ENCODE data around the gene KRTAP3-3.
"Not testable (repeated sequence)": the region's sequence is repeated elsewhere in the genome, so short reads cannot be mapped to it uniquely, and the experiment has no call there.

KRTAP3-3 gene

GRCh38 chr17:40993839-40994238 lies at the start of gene KRTAP3-3:
Gene KRTAP3-3 (minus strand): TSS chr17:40994164. CDS start chr17:40994097, 67 bp downstream.
- no peak within 1 kb of the TSS for H3K27ac Mint-ChIP-seq
- no peak for TF ChIP-seq CTCF (IDR thresholded peaks at IDR 0.05; ENCODE audit: unreplicated experiment in 3 of 3)
- peaks cover 5% of the 10 kb centered on the region for H3K27me3 Mint-ChIP-seq (ENCODE audit: low read depth)
- no peaks in the 10 kb centered on the region for H3K9me3 Mint-ChIP-seq
- no peaks in the 10 kb centered on the region for H3K36me3 Mint-ChIP-seq (ENCODE audit: low read depth)
- peaks cover 27% of the 10 kb centered on the region for H3K4me1 Mint-ChIP-seq
- H3K4me3 Mint-ChIP-seq, result peak within 1 kb of the TSS in 1 of 3 experiments; percentile 30

GRCh38 chr17:41042953-41043352 lies 49.0 kb upstream of the KRTAP3-3 start:
- no peak overlapping the region for H3K27ac Mint-ChIP-seq
- peaks cover 6% of the 10 kb centered on the region for H3K27me3 Mint-ChIP-seq (ENCODE audit: low read depth)
- H3K9me3 Mint-ChIP-seq, result peaks cover 12% of the 10 kb centered on the region
- H3K4me3 Mint-ChIP-seq, result no peak overlapping the region
- TF ChIP-seq CTCF (IDR thresholded peaks at IDR 0.05; ENCODE audit: unreplicated experiment in 3 of 3), result no peak
- H3K36me3 Mint-ChIP-seq (ENCODE audit: low read depth), result no peaks in the 10 kb centered on the region
- H3K4me1 Mint-ChIP-seq, result no peaks in the 10 kb centered on the region

- peaks cover 12% of the 10 kb centered on the region for H3K9me3 Mint-ChIP-seq
- H3K27ac Mint-ChIP-seq; H3K4me3 Mint-ChIP-seq; H3K4me1 Mint-ChIP-seq; H3K27me3 Mint-ChIP-seq (ENCODE audit: low read depth); H3K36me3 Mint-ChIP-seq (ENCODE audit: low read depth): not testable (repeated sequence)
These were observed 47.0 kb upstream of the KRTAP3-3 start, which contains the start of gene KRTAP1-1 for GRCh38 chr17:41040783-41041571. Gene KRTAP1-1 (minus strand): TSS chr17:41041450. CDS start chr17:41041397, 53 bp downstream.

GRCh38 chr17:41037853-41038350 lies 43.9 kb upstream of the KRTAP3-3 start:
- Mint-ChIP-seq H3K4me3 (no peak overlapping the region), H3K36me3 (ENCODE audit: low read depth) (no peaks in the 10 kb centered on the region), H3K9me3 (peaks cover 7% of the 10 kb centered on the region), H3K27me3 (ENCODE audit: low read depth) (no peaks in the 10 kb centered on the region), H3K27ac (no peak overlapping the region), H3K4me1 (no peaks in the 10 kb centered on the region)
- no peak for TF ChIP-seq CTCF (IDR thresholded peaks at IDR 0.05; ENCODE audit: unreplicated experiment in 3 of 3)

- not testable (repeated sequence) for H3K27me3 Mint-ChIP-seq (ENCODE audit: low read depth)
These were observed 40.5 kb upstream of the KRTAP3-3 start, which contains the start of gene KRTAP1-3 for GRCh38 chr17:41034346-41034935. Gene KRTAP1-3 (minus strand): TSS chr17:41034874. CDS start chr17:41034821, 53 bp downstream.

GRCh38 chr17:41029633-41030245 lies 35.8 kb upstream of the KRTAP3-3 start, which contains the start of gene KRTAP1-4:
Gene KRTAP1-4 (minus strand): TSS chr17:41030195. CDS start chr17:41030078, 117 bp downstream.
- no peak for TF ChIP-seq CTCF (IDR thresholded peaks at IDR 0.05; ENCODE audit: unreplicated experiment in 3 of 3)
- no peaks in the 10 kb centered on the region for H3K36me3 Mint-ChIP-seq (ENCODE audit: low read depth)
- no peaks in the 10 kb centered on the region for H3K9me3 Mint-ChIP-seq
- no peaks in the 10 kb centered on the region for H3K27me3 Mint-ChIP-seq (ENCODE audit: low read depth)
- H3K4me1 Mint-ChIP-seq, result no peaks in the 10 kb centered on the region
- no peak within 1 kb of the TSS for H3K4me3 Mint-ChIP-seq
- no peak within 1 kb of the TSS for H3K27ac Mint-ChIP-seq

More at GRCh38 chr17:41034346-41034935, 40.5 kb upstream of the KRTAP3-3 start, which contains the start of gene KRTAP1-3:
- H3K4me1 Mint-ChIP-seq; H3K27ac Mint-ChIP-seq; H3K36me3 Mint-ChIP-seq (ENCODE audit: low read depth); H3K4me3 Mint-ChIP-seq; H3K9me3 Mint-ChIP-seq: not testable (repeated sequence)
